ENCODE data around the gene LIN28B.
"Not testable (repeated sequence)": the region's sequence is repeated elsewhere in the genome, so short reads cannot be mapped to it uniquely, and the experiment has no call there.

The LIN28B gene

DNA sequence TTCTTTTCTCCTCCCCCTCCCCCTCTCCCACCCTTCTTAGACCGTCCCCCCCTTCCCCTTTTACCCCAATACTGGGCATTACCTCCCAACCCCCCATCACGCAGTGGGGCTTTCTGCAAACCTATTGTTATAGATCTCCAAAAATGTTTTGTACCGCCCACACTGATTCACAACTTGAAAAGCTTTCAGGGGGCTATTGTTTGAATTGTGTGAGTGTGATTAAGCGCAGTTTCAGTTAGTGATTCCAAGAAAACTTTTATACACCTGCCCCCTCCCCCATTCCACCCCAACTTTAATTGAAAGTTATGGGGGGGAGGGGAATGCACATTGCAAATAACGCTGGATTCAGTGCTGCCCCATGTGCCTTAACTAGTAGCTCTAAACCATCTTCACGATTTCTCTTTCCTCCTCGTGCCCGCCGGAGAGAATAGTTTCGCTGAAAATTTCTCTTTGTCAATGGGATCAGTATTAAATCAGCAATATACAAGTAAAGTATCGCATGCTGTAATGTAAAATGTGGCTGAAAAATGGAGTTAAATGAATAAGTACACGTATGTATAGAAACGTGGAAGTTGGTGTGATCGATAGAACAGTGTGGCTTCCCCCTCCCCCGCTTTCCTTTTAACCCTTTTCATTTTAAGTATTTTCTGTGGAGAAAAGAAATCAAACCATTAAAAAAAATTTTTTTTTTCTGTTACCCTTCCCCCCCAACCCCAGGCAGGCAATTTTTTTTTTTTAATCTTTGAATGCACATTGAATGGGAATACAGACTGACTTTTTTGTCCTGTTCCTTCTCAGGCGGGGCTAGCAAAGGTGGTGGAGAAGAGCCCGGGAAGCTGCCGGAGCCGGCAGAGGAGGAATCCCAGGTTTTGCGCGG lies 632 bp downstream of the LIN28B start:
- no peak for DNase-seq

GRCh38 chr6:104958178-104959025 lies 1.5 kb downstream of the LIN28B start:
- DNase-seq: no peak

DNA sequence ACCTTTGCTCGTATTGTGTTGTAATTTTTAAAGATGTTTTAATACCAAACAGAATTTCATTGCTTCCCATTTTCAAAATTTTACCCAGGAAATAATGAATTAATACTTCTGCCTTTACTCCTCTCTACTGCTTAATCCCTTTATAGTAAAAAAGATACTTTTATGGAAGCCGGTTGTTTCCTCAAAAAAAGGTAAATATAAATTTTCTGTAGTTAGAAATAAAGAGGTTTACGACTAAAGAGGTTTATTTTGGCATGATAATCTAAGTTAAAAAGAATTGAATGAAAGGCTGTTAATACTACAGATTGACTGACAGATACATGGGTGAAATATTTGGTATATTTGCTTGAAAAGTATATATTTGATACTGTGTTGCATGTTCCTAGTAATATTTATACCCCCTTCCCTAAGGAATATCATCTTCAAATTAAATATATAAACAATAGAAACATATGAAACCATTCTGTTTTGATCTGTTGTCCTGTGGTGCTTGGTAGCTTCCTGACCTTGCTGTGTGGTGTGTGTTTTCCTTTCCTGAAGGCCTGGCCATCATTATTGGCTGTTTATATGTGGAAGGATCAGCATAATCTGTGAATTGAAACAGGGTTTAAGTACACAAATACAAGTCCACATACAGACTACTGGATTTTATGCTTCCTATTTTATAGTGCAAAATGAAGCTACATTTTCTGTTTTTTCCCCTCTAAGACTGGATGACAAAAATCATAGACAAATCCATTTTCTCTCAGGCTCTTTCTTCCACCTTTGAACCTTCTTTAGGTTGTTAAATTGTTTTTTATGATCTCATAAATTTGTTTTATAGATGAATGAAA lies 2.3 kb downstream of the LIN28B start:
- no peak for DNase-seq

- no peak for DNase-seq
Measured at GRCh38 chr6:104969108-104969507, 12.2 kb downstream of the LIN28B start.

DNA sequence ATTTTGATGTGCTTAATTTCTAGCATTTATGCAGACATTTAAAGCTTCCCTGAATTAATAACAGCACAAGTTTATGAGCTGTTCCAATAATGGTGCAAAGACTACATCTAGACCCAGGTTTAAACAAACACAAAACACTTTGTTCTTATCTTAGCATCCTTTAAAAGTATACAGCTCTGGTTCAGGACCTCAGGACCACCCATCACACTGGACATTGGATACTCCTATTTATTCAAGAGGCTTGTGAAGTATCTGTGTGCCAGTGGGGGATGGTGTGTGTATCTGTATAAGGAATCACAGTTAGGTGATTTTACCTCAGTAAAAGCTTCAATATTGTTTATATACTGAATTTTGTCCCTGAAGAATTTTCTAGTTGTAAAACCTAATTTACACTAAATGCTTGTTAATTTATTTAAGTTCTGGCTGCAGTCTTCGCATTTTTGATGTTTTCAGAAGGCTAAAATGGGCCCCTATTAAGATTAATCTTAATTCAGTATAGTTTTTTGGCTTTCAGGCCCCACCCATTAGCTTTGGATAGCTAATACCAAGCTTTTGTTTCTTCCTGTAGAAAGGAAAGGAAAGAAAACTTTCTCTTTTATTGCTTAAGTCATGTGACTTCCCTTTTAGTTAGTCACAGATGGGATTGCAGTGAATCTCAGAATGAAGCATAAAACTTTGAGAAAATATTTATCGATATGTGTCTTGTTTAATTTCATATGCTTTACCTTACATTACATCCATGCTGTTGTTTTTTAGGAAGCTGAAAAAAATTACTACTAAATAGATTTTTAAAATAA lies 13.1 kb downstream of the LIN28B start:
- DNase-seq: no peak

- DNase-seq: no peak
Measured at GRCh38 chr6:104973404-104973803, 16.5 kb downstream of the LIN28B start.

DNA sequence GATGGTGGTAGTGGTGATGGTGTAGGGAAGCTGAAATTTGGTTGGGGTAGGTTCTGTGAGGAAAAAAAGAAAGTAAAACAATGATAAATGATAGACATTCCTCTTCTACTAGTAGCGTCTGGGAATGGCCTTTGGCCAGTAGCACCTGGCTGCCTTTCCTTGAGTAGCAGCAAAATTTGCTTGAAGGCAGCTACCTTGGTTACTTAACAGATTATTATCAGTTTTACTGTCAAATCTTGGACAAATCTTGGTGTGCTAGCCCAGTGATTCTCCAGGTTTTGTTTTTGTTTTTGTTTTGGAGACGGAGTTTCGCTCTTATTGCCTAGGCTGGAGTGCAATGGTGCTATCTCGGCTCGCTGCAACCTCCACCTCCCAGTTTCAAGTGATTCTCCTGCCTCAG lies 26.4 kb downstream of the LIN28B start:
- no peak for DNase-seq

- no peak for DNase-seq
Measured at GRCh38 chr6:104983776-104984175, 26.9 kb downstream of the LIN28B start.

GRCh38 chr6:104984831-104985230 lies 27.9 kb downstream of the LIN28B start:
- DNase-seq: no peak

- not testable (repeated sequence) for DNase-seq
Measured at GRCh38 chr6:104985875-104986274, 29.0 kb downstream of the LIN28B start.

GRCh38 chr6:104986625-104987024 lies 29.7 kb downstream of the LIN28B start:
- DNase-seq: no peak

DNA sequence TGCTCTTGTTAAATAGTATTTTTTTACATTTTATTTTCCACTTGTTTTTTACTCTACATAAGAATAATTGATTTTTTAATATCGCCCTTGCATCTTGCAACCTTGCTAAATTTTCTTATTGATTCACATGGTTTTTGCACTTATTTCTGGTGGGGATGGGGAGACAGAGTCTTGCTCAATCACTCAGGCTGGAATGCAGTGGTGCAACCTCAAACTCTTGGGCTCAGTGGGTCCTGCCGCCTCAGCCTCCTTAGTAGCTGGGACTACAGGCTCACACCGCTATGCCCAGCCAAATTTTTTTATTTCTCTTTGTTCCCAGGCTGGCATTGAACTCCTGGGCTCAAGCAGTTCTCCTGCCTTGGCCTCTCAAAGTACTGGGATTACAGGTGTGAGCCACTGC lies 30.3 kb downstream of the LIN28B start:
- DNase-seq: no peak

GRCh38 chr6:104990085-104990484 lies 33.2 kb downstream of the LIN28B start:
- DNase-seq: no peak

DNA sequence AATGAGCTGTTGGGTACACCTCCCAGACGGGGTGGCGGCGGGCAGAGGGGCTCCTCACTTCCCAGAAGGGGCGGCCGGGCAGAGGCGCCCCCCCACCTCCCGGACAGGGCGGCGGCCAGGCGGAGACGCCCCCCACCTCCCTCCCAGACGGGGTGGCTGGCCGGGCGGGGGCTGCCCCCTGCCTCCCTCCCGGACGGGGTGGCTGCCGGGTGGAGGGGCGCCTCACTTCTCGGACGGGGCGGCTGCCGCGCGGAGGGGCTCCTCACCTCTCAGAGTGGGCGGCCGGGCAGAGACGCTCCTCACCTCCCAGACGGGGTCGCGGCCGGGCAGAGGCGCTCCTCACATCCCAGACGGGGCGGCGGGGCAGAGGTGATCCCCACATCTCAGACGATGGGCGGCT lies 34.2 kb downstream of the LIN28B start:
- not testable (repeated sequence) for DNase-seq

DNA sequence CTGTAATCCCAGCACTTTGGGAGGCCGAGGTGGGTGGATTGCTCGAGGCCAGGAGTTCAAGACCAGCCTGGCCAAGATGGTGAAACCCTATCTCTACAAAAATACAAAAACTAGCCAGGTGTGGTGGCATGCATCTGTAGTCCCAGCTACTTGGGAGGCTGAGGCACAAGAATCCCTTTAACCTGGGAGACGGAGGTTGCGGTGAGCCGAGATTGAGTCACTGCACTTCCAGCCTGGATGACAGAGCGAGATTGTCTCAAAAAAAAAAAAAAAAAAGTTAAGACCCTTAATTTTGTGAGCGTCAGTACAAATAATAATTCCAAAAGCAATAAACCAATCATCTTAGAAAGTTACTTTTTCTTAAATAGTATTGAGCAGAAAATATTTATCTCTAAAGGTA lies 36.7 kb downstream of the LIN28B start:
- DNase-seq: not testable (repeated sequence)

GRCh38 chr6:104995989-104996617 lies 39.2 kb downstream of the LIN28B start:
- no peak for DNase-seq

GRCh38 chr6:105001063-105001462 lies 44.2 kb downstream of the LIN28B start:
- DNase-seq: no peak

GRCh38 chr6:105001906-105002305 lies 45.0 kb downstream of the LIN28B start:
- no peak for DNase-seq

DNA sequence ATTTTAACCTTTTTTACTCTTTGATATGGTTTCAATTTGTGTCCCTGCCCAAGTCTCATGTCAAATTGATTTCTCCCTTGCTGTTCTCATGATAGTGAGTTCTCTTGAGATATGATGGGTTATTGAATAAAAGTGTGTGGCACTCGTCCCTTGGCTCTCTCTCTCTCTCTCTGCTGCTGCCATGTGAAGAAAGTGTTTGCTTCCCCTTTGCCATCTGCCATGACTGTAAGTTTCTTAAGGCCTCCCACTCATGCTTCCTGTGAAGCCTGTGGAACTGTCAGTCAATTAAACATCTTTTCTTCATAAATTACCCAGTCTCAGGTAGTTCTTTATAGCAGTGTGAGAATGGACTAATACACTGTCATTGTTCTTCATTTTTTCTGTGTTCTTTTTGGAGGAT lies 48.5 kb downstream of the LIN28B start:
- DNase-seq: no peak

- DNase-seq: not testable (repeated sequence)
Measured at GRCh38 chr6:105013459-105013858, 56.6 kb downstream of the LIN28B start.

- no peak for DNase-seq
Measured at GRCh38 chr6:105014448-105014847, 57.5 kb downstream of the LIN28B start.

DNA sequence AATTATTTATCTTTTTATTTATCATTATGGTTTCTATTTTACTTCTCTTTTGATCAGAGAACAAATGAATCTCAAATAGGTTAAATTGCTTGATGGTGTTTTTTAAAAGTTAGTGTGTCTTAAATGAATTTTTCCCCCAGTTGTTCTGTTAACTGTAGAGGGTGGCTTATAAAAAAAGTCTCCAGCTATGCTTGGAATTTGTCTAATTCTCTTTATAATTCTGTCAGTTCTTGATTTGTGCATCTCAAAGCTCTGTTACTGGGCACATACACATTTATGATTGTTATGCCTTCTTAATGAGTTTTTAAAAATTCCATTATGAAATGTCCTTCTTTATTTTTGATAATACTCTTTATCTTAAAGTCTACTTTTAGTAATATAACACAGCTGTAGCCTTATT lies 58.0 kb downstream of the LIN28B start:
- no peak for DNase-seq

All from CD4-positive, alpha-beta T cell treated with Interleukin-17A for 4 hours (primary cell).